NCI-H1694 (cell line): Measurements from ENCODE around the gene DHDH.

Experiments
- DNase-seq: peaks from one replicate; lab custom pipeline; 2025; lab: John Stamatoyannopoulos, UW

The DHDH gene

DNA sequence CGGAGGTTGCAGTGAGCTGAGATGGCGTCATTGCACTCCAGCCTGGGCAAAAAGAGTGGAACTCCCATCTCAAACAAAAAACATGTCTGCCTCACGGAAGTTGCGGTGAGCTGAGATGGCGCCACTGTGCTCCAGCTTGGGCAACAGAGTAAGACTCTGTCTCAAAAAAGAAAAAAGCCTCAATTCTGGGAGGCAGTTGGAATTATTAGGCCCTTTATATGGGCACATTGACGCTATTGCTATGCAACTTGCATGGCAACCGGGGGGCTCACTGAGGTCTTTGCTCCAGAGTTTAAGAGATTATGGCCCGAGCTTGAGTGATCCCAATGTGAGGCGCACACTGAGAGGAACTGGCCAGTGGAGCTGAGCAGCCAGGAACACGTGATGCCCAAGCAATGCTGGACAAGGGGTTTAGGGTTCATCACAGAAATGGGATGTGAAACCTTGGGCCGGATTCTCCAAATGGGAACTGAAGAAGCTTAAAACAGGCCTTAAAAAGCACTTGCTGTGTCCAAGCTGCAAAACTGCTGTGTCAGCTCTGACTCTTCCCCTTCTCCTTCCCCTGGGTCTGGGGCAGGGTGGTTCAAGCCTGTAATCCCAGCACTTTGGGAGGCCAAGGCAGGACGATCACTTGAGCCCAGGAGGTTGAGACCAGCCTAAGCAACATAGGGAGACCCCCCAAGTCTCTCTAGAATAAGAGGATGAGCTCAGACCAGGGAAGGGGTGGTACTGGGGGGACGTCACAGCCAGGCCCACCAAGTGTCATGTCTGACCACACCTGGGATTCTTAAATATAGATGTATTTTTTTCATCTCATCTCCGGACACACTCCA is 34.1 kb downstream of the DHDH start:
- DNase-seq, result no peak

DNA sequence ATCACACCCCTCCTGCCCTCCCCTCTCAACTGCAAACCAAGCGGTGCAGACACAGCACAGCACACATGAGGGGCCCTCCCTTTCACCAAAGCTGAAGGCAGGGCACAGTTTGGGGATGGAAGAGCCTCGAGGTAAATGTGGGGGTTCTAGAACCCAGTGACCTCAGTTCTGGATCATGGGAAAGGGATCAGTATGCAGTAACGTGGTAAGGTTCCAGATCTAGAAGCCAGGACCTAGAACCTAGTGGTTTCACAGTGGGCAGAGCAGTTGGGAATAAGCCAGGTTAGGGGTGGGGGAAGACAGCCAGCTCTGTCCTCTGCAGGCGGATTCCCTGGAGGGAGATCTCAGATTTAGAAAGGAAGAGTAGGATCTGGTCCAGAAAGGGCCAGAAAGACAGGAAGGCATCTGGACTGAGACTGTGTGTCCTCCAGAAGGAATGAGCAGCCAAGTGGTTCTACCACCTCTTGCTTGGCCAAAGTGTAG is 34.7 kb downstream of the DHDH start:
- DNase-seq, result no peak

DNA sequence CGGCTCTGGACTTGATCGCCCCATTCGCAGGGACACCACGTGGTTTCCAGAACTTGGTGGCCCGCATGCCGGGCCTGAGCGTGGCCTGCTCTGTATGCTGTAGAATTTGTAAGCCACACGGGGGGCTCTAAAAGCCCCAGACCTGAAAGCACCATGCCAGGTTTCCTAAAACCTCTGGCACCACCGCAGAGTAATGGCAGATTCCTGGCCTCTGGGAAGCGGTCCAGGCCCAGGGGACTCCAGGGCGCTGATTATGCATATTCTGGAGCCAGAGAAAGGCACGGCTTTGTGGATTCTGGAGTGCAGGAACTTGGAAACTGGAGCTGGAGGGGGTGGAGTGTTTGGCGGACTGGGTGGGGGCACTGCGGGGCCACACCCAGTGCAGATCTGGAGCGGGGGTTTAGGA is 35.3 kb downstream of the DHDH start:
- no peak for DNase-seq

DNA sequence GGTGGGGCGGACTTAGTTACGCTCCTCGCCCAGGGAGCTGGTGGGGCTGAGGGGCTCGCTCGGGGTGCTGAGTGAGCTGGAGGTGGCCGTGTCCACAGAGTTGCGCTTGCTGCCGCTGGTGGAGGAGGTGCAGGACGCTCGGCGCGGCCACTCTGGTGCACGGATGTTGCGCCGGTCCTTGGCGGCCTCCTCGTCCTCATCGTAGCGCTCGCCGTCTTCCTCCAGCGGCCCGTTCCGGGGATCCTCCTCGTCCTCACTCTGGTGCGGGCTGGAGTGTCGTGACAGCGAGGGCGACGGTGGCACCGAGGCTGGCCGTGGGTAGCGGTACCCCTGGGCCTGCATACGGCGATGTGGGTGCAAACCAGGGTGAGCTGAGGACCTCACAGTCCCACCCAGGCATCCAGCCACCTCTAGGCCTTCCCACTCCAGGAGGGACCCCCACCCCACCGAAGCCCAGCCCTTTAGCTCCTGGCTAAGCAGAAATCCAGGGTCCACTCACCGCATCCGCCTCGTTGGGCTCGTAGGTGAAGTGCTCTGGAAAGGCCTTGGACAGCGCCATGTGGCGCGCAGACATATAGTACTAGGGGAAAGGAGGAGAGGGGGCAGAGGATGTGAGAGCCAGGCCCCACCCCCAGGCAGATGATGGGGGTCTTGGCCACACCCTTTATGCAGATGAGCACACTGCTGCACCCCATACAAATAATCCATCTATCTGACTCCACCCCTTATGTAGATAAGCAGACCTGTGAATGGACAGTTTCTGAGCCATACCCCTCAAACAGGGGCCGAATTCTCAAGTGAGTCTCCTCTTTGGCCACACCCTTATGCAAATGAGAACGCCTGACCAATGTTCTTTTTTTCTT is 36.0 kb downstream of the DHDH start:
- no peak for DNase-seq

DNA sequence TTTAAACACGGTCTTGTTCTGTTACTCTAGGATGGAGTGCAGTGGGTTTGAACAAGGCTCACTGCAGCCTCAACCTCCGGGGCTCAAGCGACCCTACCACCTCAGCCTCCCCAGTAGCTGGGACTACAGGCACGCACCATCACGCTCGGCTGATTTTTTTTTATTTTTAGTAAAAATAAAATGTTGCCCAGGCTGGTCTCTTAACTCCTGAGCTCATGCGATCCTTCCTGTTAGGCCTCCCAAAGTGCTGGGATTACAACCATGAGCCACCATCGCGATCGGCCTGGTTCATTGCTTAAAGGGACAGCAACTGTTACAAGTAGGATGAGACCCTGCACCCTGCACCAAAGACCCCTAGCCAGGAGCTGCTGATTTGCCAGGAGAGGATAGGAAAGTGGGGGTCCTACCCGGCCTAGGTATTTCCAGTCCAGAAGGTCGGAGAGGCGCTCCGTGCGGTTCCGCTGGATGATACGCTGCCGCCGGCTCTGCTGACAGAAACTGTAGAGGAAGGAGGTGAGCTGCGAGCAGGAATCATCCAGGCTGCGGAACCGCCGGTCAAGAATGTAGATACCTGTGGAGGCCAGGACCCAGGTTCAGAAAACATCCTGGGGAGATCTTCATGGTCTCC is 36.8 kb downstream of the DHDH start:
- no peak for DNase-seq

GRCh38 chr19:48970923-48971395 is 37.5 kb downstream of the DHDH start:
- peak; percentile 89 for DNase-seq

DNA sequence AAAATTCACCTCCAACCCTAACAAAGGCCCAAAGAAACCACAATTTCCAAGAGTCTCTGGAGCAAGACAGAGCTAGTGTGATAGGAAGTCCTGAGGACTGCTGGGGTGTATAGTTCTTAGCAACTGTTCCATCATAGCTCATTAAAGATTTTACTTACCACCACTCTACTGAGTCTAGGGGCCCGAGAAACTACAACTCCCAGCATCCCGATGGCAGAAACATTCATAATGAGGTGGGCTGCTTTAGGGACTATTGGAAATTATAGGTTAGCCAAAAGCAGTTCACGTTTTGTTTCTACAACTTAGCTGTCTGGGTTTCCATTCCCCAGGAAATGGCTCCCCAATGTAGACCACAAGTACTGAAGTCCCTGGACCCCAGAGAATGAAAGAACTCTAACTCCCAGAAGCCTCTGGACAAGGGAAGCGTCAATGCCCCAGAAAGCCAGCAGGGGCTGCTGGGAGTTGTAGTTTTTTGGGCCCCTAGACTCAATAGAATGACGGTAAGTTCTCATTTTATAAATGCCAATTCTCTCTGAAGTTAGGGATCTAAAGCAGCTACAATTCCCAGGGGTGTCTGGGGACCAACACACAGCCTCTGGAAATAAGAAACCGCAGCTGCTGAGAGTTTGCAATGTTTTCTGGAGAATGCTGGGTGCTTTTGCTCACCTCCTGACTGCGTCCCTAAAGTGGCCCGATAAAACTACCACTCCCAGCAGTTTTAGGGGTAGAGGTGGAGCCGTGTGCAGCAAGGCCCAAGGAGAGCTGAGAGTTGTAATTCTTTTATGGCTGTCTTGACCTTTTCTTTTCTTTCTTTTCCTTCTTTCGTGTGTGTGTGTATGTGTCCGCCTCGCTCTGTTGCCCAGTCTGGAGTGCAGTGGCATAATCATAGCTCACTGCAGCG is 42.7 kb downstream of the DHDH start:
- peak; percentile 53 for DNase-seq

GRCh38 chr19:48977061-48977460 is 43.6 kb downstream of the DHDH start:
- no peak for DNase-seq

- no peak for DNase-seq
These were observed 48.8 kb downstream of the DHDH start for GRCh38 chr19:48982280-48982679.

- no peak for DNase-seq
These were observed 52.2 kb downstream of the DHDH start for GRCh38 chr19:48985711-48986110.

GRCh38 chr19:48986211-48986610 is 52.7 kb downstream of the DHDH start:
- no peak for DNase-seq

- no peak for DNase-seq
These were observed 53.8 kb downstream of the DHDH start for GRCh38 chr19:48987323-48987722.

DNA sequence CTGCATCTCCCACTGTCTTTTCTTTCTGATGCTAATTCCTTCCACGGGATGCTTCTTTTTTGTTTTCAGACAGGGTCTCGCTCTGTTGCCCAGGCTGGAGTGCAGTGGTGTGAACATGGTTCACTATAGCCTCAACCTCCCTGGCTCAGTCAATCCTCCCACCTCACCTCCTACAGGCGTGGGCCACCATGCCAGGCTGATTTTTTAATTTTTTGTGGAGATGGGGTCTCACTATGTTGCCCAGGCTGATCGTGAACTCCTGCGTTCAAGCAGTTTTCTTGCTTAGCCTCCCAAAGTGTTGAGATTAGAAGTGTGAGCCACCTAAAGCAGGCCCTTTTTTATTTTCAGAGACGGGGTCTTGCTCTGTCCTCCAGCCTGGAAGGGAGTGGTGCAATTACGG is 54.8 kb downstream of the DHDH start:
- no peak for DNase-seq

- DNase-seq, result no peak
These were observed 55.4 kb downstream of the DHDH start for GRCh38 chr19:48988860-48989259.

DNA sequence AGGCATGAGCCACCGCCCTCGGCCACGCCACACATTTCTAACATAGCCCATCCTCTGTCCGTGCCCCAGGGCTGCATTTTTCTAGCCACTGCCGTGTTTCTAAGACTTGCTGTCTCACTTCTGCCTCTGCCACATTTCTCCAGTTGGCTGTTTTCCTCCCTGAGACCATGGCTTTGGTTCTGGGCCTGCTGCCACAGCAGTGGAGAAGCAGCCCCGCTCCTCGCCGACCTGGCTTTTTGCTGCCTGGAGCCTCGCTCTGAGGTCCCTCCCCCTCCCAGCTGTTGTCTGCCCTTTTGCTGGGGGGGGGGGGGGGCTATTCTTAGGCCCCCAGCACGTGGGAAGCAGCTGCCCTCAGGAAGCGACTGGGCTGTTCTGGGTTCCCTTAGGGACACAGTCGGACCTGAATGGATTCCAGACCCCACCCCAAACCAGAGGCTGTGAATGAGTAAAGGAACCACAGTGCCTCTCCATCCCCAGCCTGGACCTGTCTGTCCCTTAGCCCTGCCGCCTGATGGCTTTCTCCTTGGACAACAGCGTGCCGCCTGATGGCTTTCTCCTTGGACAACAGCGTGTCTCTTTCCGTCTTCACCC is 56.3 kb downstream of the DHDH start:
- DNase-seq, result no peak

- no peak for DNase-seq
These were observed 56.9 kb downstream of the DHDH start for GRCh38 chr19:48990400-48990799.

DNA sequence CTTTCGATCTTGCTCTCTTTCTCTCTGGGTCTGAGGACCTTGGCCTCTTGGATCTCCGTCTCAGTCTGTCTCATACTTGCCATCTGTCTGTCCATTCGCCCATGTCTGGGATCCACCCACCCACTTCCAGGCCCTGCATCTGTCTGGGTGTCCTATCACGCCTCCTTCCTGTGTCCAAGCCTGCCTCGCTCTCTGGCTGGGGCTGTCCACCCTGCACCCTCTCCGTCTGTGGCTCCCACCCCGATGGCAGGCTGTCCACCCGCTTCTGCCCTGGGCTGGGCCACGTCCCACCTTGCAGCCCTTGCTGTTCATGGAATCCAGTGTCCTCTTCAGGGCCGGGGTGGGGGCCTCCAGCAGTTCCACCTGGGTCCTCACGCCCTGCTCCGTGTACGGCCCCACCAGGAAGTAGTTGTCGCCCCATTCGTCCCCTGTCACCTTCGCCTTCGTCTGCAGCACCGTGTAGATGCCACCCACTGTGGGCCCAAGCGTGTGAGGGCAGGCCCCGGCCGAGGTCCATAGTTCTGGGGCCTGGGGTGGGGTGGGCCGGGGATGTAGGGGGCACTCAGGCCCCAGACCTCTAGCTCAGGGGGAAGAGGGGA is 57.6 kb downstream of the DHDH start:
- no peak for DNase-seq

DNA sequence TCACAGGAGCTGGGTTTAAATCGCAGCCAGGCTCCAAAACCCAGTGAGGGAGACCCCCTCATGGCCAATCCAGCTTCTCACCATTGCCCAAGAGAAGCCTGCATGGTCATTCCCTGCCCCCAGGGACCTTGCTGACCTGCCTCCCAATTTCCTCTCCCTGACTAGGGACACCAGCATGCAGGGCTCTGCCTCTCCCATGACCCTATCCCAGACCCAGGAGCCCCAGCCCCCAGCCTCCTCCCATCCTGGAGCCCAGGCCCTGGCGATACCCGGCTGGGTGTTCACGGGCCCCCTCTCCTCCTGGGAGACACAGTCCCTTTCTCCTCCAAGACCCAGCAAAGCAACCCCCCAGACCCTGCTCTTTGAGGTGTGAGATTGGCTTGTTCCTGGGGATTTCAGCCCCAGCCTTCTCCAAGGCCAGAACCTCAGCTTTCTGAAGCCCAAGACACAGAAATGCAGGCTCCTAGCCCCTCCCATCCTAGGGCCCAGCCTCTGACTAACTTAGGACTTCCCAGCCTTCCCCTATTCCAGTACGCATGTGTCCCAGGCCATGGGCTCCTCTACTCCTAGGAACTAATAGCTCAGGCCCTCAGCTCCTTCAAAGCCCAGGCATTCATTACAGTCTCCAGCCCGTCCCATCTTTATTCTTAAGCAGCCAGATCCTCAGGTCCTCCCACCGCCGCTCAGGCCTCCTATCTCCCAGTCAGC is 58.5 kb downstream of the DHDH start:
- DNase-seq, result no peak

- DNase-seq, result no peak
These were observed 59.2 kb downstream of the DHDH start for GRCh38 chr19:48992581-48993174.
